Coronary artery (tissue), 2 donors: ENCODE results near the gene ECHDC3.
"Not testable (repeated sequence)": the region's sequence is repeated elsewhere in the genome, so short reads cannot be mapped to it uniquely, and the experiment has no call there.

Experiments
- DNase-seq: peaks from one replicate; pipeline ENCODE4 v3.0.0-alpha.2; 2017; ENCODE audit warnings: low spot score
- H3K27ac ChIP-seq, 2 donors: fragments of 200-600 bp; sonication (generic); one replicate each; pipeline ENCODE4 v1.5.1; 2016 to 2019
- H3K4me3 ChIP-seq: fragments of 200-600 bp; sonication (generic); 2 replicates; pipeline ENCODE4 v1.5.1; 2016; ENCODE audit warnings: mild to moderate bottlenecking, moderate library complexity
- TF ChIP-seq, protein P1 (sequence below): fragments of 200-600 bp; sonication (generic); IDR thresholded peaks from one replicate; pipeline ENCODE4 v1.5.1; 2019; ENCODE audit warnings: antibody characterized with exemption

The ECHDC3 gene

DNA sequence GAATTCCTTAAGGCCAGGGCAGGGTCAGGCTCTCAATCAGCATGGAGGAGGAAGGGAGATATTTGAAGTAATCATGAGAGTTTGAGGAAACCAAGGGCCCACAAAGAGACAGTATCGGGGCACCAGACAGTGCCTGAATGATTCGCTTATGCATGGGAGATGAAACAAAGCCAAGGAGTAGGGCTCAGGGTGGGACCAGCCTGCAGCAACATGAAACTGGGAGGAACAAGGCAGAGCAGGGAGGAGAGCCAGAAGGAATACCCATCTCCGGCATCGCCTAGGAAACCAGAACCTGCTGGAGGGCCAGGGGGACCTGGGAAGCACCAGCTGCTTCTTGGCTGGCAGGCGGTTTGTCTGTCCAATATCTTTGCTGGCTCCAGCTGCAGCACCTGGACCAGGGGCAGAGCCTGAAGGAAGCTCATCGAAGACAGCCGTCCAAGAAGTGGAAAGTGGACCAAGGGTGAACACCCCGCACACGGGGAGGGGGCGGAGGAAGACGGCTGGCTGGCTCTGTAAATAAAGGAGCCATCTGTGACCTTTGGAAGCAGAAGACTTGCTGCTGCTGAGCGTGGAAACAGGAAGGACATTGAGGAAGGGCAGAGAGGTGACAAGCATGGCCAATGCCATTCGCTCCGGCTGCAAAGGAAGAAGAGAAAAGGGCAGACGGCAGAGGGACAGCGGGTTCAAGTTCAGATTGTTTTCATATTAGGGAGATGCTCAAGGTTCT lies 34.4 kb upstream of the ECHDC3 start:
- H3K27ac ChIP-seq, result no peak overlapping the region
- H3K4me3 ChIP-seq, result no peak overlapping the region
- no peak for DNase-seq
- TF ChIP-seq, protein P1, sequence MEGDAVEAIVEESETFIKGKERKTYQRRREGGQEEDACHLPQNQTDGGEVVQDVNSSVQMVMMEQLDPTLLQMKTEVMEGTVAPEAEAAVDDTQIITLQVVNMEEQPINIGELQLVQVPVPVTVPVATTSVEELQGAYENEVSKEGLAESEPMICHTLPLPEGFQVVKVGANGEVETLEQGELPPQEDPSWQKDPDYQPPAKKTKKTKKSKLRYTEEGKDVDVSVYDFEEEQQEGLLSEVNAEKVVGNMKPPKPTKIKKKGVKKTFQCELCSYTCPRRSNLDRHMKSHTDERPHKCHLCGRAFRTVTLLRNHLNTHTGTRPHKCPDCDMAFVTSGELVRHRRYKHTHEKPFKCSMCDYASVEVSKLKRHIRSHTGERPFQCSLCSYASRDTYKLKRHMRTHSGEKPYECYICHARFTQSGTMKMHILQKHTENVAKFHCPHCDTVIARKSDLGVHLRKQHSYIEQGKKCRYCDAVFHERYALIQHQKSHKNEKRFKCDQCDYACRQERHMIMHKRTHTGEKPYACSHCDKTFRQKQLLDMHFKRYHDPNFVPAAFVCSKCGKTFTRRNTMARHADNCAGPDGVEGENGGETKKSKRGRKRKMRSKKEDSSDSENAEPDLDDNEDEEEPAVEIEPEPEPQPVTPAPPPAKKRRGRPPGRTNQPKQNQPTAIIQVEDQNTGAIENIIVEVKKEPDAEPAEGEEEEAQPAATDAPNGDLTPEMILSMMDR, result no peak

DNA sequence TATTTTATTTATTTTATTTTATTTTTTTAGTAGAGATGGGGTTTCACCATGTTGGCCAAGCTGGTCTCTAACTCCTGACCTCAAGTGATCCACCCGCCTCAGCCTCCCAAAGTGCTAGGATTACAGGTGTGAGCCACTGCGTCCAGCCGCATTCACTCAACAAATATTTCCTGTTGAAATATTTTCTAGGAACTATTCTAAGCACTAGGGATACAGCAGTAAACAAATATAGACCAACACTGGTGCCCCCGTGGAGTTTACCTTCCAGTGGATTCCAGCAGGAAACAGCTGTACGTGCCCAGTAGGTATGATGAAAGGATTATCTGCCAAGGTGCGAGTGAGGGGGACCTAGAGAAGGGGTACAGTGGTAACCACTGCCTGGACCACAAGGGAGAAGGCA lies 33.4 kb upstream of the ECHDC3 start:
- not testable (repeated sequence) for H3K27ac ChIP-seq, H3K4me3 ChIP-seq, DNase-seq

DNA sequence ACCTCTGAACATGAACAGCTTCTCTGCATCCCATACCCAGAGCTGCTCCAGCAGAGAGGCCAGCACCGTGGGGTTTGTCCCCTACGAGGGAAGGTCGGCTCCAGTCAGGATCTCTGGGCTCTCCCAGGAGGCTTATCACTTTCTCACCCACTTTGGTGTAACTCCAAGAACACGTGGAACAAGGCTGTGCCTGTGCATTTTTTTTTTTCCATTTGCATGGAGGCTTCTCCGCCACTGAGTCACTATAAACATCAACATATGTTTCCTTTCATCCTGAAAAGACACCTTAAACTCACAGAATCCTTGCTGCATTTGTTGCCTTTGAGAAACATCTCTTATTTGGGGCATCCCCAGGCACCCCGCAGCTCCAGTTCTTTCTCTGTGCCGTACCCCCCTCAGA lies 29.4 kb upstream of the ECHDC3 start:
- no peak overlapping the region for H3K4me3 ChIP-seq
- no peak overlapping the region for H3K27ac ChIP-seq
- DNase-seq, result no peak
- TF ChIP-seq, protein P1, result no peak

DNA sequence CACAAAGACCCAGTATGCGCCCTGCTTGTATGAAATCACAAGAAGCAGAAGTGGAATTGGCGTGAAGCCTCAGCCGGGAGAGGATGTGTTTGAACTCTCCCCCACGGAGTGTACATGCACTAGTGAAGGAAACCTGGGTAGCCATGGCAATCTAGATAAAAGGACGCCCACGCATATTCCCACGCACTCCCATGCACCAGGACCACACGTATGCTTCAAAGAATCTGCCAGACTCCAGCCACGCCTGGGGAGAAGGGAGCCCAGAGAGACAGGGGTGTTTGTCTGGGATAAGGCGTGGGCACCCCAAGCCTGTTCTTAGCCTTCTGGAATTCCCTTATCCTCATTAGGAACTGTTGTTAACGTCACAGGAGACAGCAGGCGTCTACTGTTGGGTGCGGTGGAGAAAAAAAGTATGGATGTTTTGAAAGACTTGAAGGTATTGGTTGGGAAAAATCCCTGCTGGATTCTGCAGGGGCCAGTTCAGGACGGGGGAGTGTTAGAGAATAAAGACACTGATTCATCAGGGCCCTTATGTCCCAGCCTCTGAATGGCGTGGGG lies 28.9 kb upstream of the ECHDC3 start:
- Histone ChIP-seq H3K4me3 (no peak overlapping the region), H3K27ac (no peak overlapping the region)
- DNase-seq, result no peak
- TF ChIP-seq, protein P1, result no peak

DNA sequence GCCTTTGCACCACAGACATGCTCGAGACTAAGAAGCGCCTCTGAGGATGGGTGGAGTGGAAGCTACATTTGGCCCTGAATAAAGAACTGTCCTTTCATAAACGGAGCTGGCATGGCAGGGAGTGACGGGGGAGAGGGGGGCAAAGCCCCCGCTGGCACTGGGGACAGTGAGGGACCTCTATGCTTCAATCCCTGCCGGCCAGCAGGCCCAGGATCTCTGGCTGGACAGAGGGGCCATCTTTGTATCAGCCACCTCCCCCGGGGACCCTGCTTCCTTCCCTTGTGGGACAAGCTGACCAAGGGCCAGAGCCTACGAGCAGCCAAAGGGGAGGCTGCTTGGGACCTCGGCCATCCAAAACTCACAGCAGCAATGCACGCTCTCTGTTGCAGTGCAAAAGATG lies 28.2 kb upstream of the ECHDC3 start:
- no peak overlapping the region for H3K4me3 ChIP-seq

DNA sequence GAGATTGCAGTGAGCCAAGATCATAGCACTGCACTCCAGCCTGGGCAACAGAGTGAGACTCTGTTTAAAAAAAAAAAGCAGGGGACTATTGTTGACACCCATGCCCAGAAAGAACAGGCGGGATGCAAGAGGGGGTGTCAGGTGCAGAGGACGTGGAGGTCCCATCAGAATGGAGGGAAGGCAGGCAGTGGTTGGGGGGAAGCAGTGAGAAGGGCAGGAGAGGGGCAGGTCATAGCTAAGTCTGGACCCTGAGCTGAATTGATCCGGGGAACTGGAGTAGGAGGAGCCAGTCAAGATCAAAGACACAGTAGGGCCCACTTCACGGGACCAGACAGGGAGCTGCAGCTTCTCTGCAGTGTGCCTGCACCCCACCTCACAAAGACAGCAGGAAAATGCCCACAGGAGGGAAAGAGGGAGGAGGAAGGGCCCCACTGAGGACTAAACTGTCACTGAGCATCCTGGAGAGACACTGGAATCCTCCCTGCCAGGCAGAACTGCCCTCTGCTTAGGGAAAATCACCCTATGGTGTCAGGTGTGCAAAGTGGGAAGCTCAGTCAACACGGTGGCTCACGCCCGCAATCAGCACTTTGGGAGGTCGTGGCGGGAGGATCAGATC lies 27.3 kb upstream of the ECHDC3 start:
- no peak overlapping the region for H3K4me3 ChIP-seq
- no peak for DNase-seq
- H3K27ac ChIP-seq, result no peak overlapping the region
- TF ChIP-seq, protein P1, result no peak

More for the DNA sequence above, 28.2 kb upstream of the ECHDC3 start:
- DNase-seq, result no peak
- TF ChIP-seq, protein P1, result no peak
- no peak overlapping the region for H3K27ac ChIP-seq

DNA sequence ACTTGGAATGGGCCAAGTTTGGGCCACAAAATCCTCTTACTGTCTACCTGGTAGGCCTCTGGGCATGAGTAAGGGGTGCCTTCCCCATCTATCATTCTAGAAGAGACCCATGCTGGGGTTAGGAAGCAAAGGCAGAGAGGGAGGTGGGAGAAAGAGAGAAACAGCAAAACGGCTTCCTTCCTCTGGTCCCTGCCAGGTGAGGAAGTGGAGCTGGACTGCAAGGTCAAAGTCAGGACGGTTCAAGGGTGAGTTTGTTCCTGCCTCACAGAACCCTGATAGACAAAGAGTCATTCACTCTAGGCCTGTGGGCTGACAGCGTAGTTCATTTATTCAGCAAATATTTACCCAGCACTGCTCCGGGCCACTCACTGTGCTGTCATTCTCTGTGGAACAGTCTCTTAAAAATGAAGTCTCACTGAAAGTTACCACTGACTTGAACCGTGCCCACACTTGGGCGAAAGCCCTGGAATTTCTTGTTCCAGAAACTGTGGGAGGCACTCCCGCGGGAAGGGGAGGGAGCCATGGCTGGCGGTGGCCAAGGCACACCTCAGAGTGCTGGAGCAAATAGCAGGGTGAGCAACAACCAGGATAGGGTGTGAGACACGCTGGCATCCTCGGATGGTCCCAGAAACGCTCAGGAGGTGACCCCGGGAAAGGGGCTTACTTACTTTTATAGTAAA lies 26.2 kb upstream of the ECHDC3 start:
- no peak for DNase-seq
- Histone ChIP-seq H3K27ac (no peak overlapping the region), H3K4me3 (no peak overlapping the region)
- TF ChIP-seq, protein P1, result no peak
